Measurements from ENCODE around the gene MGLL. TPM values are rescaled to one million over a fixed set of nuclear protein-coding genes. Genes with fewer than 3 reads are reported as not detected.

The MGLL gene
- total RNA-seq, 1 experiment from 2014 or later = 6.8 TPM

DNA sequence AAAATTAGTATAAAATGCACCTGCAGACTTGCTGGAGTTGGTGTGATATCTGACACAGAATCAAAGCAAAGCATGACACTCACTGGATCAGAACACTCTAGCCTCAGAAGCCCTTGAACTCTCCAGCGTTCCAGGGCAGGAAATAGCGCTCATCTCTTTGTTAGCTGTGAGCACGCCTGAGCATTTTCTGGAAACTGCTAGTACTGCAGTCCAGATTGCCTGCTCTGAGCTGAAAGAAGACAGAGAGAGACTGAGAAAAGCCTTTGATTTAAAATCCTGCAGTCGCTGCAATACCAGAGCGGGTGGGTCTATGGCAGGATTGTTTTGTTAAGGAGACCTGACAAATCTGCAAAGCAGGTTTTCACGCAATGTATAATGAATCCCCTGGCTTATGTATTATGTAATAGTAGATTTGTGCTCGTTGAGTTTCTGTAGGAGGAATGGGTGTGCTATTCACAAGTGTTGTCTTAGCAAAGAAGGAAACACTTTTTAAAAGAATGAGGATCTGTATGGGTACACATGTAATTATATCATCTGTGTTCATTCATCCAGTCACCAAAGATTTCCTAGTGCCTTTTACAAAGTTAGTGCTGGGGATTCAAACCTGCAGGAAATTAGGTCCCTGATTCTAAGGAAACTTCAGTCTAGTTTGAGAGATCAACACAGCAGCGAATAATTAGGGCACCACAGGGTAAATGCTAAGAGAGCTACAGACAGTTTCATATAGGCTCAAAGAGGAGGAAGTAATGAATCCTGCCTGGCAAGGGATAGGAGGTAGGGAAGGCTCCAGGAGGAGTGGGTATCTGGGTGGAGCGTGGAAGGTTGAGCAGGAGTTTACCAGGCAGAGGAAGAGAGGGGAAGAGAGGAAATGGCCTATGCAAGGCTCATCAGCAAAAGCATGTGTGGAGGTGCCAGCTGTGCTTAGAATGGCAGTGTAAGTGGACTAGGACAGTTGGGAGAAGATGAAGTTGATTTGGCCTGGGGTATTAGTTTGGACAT is 26.1 kb upstream of the MGLL start:
- no peaks in the 10 kb centered on the region for H3K9me2 ChIP-seq (ENCODE audit: insufficient read depth)
- CTCF ChIA-PET = no interaction called here
- H3K36me3 ChIP-seq (ENCODE audit: control insufficient read depth in 1 of 2, insufficient read depth in 2 of 2, low read length in 2 of 2) = no peaks in the 10 kb centered on the region
- H3K9me3 ChIP-seq (ENCODE audit: control insufficient read depth in 1 of 2, insufficient read depth in 1 of 2, low read depth in 1 of 2, low read length in 2 of 2) = no peaks in the 10 kb centered on the region
- DNase-seq (ENCODE audit: low read depth, low spot score) = no peak
- ATAC-seq = no peak
- no peak overlapping the region for H3K4me2 ChIP-seq (ENCODE audit: low read length)
- H3K4me1 ChIP-seq (ENCODE audit: control insufficient read depth in 1 of 2, insufficient read depth in 2 of 2, low read length in 2 of 2) = no peaks in the 10 kb centered on the region
- BruUV-seq (replicated peaks) = no TSS peak
- H3K4me3 ChIP-seq (replicated peaks in 1 of 2; ENCODE audit: low read depth in 1 of 2, low read length in 2 of 2) = no peak overlapping the region
- POLR2A ChIA-PET = no interaction called here
- no peak overlapping the region for H3K9ac ChIP-seq (ENCODE audit: low read length)
- TF ChIP-seq SP1 (IDR thresholded peaks at IDR 0.05; ENCODE audit: low read depth) (no peak), EZH2 (IDR thresholded peaks at IDR 0.05) (no peak), EGR1 (IDR thresholded peaks at IDR 0.05; ENCODE audit: low read depth) (no peak), RAD21 (IDR thresholded peaks at IDR 0.05; ENCODE audit: low read depth) (no peak), YY1 (IDR thresholded peaks at IDR 0.05; ENCODE audit: extremely low read depth, insufficient replicate concordance, low read depth, low read length) (no peak), SRF (IDR thresholded peaks at IDR 0.05; ENCODE audit: low read depth) (no peak), ELF1 (IDR thresholded peaks at IDR 0.05; ENCODE audit: borderline replicate concordance, low read depth) (no peak), SIN3A (IDR thresholded peaks at IDR 0.05; ENCODE audit: low read depth) (no peak)
- TF ChIP-seq, protein P1, sequence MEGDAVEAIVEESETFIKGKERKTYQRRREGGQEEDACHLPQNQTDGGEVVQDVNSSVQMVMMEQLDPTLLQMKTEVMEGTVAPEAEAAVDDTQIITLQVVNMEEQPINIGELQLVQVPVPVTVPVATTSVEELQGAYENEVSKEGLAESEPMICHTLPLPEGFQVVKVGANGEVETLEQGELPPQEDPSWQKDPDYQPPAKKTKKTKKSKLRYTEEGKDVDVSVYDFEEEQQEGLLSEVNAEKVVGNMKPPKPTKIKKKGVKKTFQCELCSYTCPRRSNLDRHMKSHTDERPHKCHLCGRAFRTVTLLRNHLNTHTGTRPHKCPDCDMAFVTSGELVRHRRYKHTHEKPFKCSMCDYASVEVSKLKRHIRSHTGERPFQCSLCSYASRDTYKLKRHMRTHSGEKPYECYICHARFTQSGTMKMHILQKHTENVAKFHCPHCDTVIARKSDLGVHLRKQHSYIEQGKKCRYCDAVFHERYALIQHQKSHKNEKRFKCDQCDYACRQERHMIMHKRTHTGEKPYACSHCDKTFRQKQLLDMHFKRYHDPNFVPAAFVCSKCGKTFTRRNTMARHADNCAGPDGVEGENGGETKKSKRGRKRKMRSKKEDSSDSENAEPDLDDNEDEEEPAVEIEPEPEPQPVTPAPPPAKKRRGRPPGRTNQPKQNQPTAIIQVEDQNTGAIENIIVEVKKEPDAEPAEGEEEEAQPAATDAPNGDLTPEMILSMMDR (IDR thresholded peaks at IDR 0.05 in 2 of 3, conservative IDR thresholded peaks at IDR 0.05 in 1 of 3; ENCODE audit: borderline replicate concordance in 1 of 3, insufficient read depth in 1 of 3, low read depth in 2 of 3, low read length in 2 of 3) = no peak
- TF ChIP-seq, protein P2, sequence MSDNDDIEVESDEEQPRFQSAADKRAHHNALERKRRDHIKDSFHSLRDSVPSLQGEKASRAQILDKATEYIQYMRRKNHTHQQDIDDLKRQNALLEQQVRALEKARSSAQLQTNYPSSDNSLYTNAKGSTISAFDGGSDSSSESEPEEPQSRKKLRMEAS (IDR thresholded peaks at IDR 0.05) = no peak
- TF ChIP-seq, protein P3, sequence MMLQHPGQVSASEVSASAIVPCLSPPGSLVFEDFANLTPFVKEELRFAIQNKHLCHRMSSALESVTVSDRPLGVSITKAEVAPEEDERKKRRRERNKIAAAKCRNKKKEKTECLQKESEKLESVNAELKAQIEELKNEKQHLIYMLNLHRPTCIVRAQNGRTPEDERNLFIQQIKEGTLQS (IDR thresholded peaks at IDR 0.05) = no peak
- TF ChIP-seq, protein P4, sequence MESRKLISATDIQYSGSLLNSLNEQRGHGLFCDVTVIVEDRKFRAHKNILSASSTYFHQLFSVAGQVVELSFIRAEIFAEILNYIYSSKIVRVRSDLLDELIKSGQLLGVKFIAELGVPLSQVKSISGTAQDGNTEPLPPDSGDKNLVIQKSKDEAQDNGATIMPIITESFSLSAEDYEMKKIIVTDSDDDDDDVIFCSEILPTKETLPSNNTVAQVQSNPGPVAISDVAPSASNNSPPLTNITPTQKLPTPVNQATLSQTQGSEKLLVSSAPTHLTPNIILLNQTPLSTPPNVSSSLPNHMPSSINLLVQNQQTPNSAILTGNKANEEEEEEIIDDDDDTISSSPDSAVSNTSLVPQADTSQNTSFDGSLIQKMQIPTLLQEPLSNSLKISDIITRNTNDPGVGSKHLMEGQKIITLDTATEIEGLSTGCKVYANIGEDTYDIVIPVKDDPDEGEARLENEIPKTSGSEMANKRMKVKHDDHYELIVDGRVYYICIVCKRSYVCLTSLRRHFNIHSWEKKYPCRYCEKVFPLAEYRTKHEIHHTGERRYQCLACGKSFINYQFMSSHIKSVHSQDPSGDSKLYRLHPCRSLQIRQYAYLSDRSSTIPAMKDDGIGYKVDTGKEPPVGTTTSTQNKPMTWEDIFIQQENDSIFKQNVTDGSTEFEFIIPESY (IDR thresholded peaks at IDR 0.05; ENCODE audit: extremely low read depth, insufficient replicate concordance, low read length) = no peak
- no peaks in the 10 kb centered on the region for H3K79me2 ChIP-seq (ENCODE audit: insufficient read depth, low read length)
- RAD21 ChIA-PET (ENCODE audit: low non-redundant PET in 1 of 2, low total read pairs in 2 of 2, uncharacterized antibody in 2 of 2, unreplicated experiment in 2 of 2) = no interaction called here
- H3K27ac ChIP-seq (ENCODE audit: low read depth, low read length) = no peak overlapping the region
- H2AFZ ChIP-seq (ENCODE audit: low read depth, low read length, poor library complexity, severe bottlenecking) = no peak overlapping the region
- H4K20me1 ChIP-seq (ENCODE audit: insufficient read depth) = no peaks in the 10 kb centered on the region
- intact Hi-C loops (cut with micrococcal nuclease) = no loop called here
- H3K27me3 ChIP-seq (ENCODE audit: insufficient read depth, low read length) = no peaks in the 10 kb centered on the region
